Hepatocyte (in vitro differentiated cells): ENCODE measurements around the gene NANOGP8. TPM values are rescaled to one million over a fixed set of nuclear protein-coding genes. Genes with fewer than 3 reads are reported as not detected.

Experiments
- DNase-seq: peaks from one replicate; pipeline ENCODE4 v3.0.0-alpha.2; 2016; ENCODE audit warnings: low spot score
- H2AFZ ChIP-seq: fragments of 200-600 bp; sonication (generic); 2 replicates; pipeline ENCODE4 v1.6.0; 2016; ENCODE audit warnings: antibody characterized with exemption, mild to moderate bottlenecking
- H3K27ac ChIP-seq: fragments of 200-600 bp; sonication (generic); 2 replicates; pipeline ENCODE4 v1.5.1; 2016; ENCODE audit warnings: mild to moderate bottlenecking
- H3K27me3 ChIP-seq: fragments of 200-600 bp; sonication (generic); 2 replicates; pipeline ENCODE4 v1.6.1; 2016
- H3K36me3 ChIP-seq: fragments of 200-600 bp; sonication (generic); replicated peaks from 2 replicates; pipeline ENCODE4 v1.5.1; 2016; ENCODE audit warnings: low read depth; ENCODE audit not compliant: insufficient read depth
- H3K4me1 ChIP-seq: fragments of 200-600 bp; sonication (generic); 2 replicates; pipeline ENCODE4 v1.5.1; 2016; ENCODE audit warnings: mild to moderate bottlenecking, moderate library complexity; ENCODE audit not compliant: insufficient read depth
- H3K4me2 ChIP-seq: fragments of 200-600 bp; sonication (generic); 2 replicates; pipeline ENCODE4 v1.6.0; 2016
- H3K4me3 ChIP-seq: fragments of 200-600 bp; sonication (generic); 2 replicates; pipeline ENCODE4 v1.5.1; 2016; ENCODE audit warnings: mild to moderate bottlenecking
- H3K79me2 ChIP-seq: fragments of 200-600 bp; sonication (generic); 2 replicates; pipeline ENCODE4 v1.6.0; 2017; ENCODE audit warnings: mild to moderate bottlenecking
- H3K9me2 ChIP-seq: fragments of 200-600 bp; sonication (generic); replicated peaks from 2 replicates; pipeline ENCODE4 v1.6.0; 2017; ENCODE audit warnings: mild to moderate bottlenecking; ENCODE audit not compliant: insufficient read depth
- H3K9me3 ChIP-seq: fragments of 200-600 bp; sonication (generic); 2 replicates; pipeline ENCODE4 v1.5.1; 2016; ENCODE audit warnings: low read depth, mild to moderate bottlenecking
- H4K20me1 ChIP-seq: fragments of 200-600 bp; sonication (generic); 2 replicates; pipeline ENCODE4 v1.6.0; 2016; ENCODE audit warnings: mild to moderate bottlenecking; ENCODE audit not compliant: insufficient read depth, poor library complexity, severe bottlenecking
- EZH2 ChIP-seq: fragments of 200-600 bp; sonication (generic); IDR thresholded peaks from 2 replicates; pipeline ENCODE4 v1.6.1; 2016; ENCODE audit warnings: antibody characterized with exemption, mild to moderate bottlenecking, borderline replicate concordance
- EZH2phosphoT487 ChIP-seq: fragments of 200-600 bp; sonication (generic); IDR thresholded peaks from one replicate; pipeline ENCODE4 v1.6.1; 2018; ENCODE audit warnings: antibody characterized with exemption, mild to moderate bottlenecking, low read depth, moderate library complexity; ENCODE audit not compliant: unreplicated experiment, severe bottlenecking
- WGBS: methylation state at CpG from one replicate; pipeline ENCODE4 v1.1.6; 2016; ENCODE audit warnings: low lambda C conversion rate; ENCODE audit errors: missing lambda C conversion rate; 5-methylcytosine and 5-hydroxymethylcytosine counted together
- polyA plus RNA-seq: library from polyadenylated mRNA; unstranded; fragments of >200 nt; fragmentation: Nextera tagmentation; extraction: Ambion mirVana; gene quantifications from 2 replicates; pipeline ENCODE4 v1.2.1, GENCODE V29; 2016
- total RNA-seq: library from RNA; depleted of rRNA; stranded (reverse); fragments of >200 nt; gene quantifications from 2 replicates; pipeline ENCODE4 v1.2.3, GENCODE V29; 2014
- TF ChIP-seq, protein P1 (sequence below): fragments of 200-600 bp; sonication (generic); IDR thresholded peaks from 2 replicates; pipeline ENCODE4 v1.5.1; 2016; ENCODE audit warnings: antibody characterized with exemption, mild to moderate bottlenecking; ENCODE audit not compliant: poor library complexity

Gene NANOGP8
- total and polyA plus RNA-seq, 2 experiments from 2014 or later = 0.59 TPM; not detected in 1

DNA sequence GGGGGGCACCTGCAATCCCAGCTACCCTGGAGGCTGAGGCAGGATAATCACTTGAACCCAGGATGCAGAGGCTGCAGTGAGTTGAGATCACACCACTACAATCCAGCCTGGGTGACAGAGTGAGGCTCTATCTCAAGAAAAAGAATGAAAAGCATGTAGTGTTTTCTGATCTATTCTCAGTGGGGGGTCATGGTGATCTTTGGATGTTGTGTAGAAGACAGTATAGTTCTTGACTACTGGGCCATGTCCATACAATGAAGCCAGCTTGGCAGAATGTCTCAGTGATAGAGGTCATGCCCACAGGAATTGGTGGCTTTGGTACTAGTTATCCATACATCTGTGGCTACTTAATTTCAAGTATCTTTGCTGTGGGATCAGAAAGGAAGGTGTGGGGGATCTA lies 26.8 kb upstream of the NANOGP8 start:
- Histone ChIP-seq H3K9me3 (no peaks in the 10 kb centered on the region), H3K4me2 (no peak overlapping the region), H2AFZ (no peak overlapping the region), H3K4me1 (no peaks in the 10 kb centered on the region), H3K27me3 (no peaks in the 10 kb centered on the region), H3K79me2 (no peaks in the 10 kb centered on the region), H3K27ac (no peak overlapping the region), H3K36me3 (no peaks in the 10 kb centered on the region), H3K9me2 (no peaks in the 10 kb centered on the region), H3K4me3 (no peak overlapping the region), H4K20me1 (no peaks in the 10 kb centered on the region)
- no peak for TF ChIP-seq EZH2
- TF ChIP-seq EZH2phosphoT487 = no peak
- TF ChIP-seq, protein P1, sequence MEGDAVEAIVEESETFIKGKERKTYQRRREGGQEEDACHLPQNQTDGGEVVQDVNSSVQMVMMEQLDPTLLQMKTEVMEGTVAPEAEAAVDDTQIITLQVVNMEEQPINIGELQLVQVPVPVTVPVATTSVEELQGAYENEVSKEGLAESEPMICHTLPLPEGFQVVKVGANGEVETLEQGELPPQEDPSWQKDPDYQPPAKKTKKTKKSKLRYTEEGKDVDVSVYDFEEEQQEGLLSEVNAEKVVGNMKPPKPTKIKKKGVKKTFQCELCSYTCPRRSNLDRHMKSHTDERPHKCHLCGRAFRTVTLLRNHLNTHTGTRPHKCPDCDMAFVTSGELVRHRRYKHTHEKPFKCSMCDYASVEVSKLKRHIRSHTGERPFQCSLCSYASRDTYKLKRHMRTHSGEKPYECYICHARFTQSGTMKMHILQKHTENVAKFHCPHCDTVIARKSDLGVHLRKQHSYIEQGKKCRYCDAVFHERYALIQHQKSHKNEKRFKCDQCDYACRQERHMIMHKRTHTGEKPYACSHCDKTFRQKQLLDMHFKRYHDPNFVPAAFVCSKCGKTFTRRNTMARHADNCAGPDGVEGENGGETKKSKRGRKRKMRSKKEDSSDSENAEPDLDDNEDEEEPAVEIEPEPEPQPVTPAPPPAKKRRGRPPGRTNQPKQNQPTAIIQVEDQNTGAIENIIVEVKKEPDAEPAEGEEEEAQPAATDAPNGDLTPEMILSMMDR = no peak
- no peak for DNase-seq

DNA sequence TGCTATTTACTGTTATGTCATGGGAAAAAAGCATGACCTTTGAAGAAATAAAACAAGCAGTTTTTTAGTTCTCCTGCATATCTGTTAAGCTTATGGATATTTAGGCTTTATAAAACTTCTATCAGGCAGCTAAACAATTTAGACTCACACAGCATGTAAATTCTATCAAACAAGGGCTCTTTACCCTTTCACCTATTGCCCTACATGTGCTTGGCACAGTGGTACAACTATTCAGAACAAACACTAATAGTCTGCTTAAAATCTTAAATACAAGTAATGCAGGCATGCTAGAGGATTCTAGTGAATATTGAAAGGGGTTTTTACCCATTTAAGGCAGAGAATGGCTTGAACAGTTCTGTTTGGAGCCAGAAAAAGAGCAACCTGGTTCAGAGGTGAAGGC lies 23.4 kb upstream of the NANOGP8 start:
- DNase-seq = no peak
- no peaks in the 10 kb centered on the region for H3K79me2 ChIP-seq
- H3K9me2 ChIP-seq = no peaks in the 10 kb centered on the region
- no peak overlapping the region for H2AFZ ChIP-seq
- H3K36me3 ChIP-seq = no peaks in the 10 kb centered on the region
- H4K20me1 ChIP-seq = no peaks in the 10 kb centered on the region
- TF ChIP-seq EZH2phosphoT487 (no peak), EZH2 (no peak)
- TF ChIP-seq, protein P1 = no peak
- H3K4me1 ChIP-seq = no peaks in the 10 kb centered on the region
- no peak overlapping the region for H3K27ac ChIP-seq
- no peak overlapping the region for H3K4me3 ChIP-seq
- H3K9me3 ChIP-seq = no peaks in the 10 kb centered on the region
- no peaks in the 10 kb centered on the region for H3K27me3 ChIP-seq
- no peak overlapping the region for H3K4me2 ChIP-seq

DNA sequence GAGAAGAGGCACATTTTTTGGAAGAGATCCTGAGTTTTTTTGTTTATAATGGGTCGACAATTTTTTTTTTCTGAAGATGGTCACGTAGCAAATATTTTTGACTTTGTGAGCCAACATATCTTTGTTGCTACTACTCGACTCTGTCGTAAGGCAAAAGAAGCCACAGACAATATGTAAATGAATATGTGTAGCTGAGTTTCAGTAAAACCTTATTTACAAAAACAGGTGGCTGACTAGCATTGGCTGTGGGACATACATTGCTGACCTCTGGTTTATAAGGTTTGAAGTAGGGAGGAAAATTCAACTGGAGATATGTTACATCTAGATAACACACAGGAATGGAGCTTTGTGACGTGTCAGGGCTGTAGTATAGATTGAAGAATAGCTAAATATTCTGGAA lies 22.5 kb upstream of the NANOGP8 start:
- Histone ChIP-seq H3K79me2 (no peaks in the 10 kb centered on the region), H4K20me1 (no peaks in the 10 kb centered on the region), H3K9me2 (no peaks in the 10 kb centered on the region), H3K4me2 (no peak overlapping the region), H3K27ac (no peak overlapping the region), H3K4me1 (no peaks in the 10 kb centered on the region), H3K36me3 (no peaks in the 10 kb centered on the region), H3K9me3 (no peaks in the 10 kb centered on the region), H3K27me3 (no peaks in the 10 kb centered on the region), H2AFZ (no peak overlapping the region), H3K4me3 (no peak overlapping the region)
- 92% methylated on average over 5 of the region's 5 CpGs for WGBS
- TF ChIP-seq, protein P1 = no peak
- no peak for TF ChIP-seq EZH2
- TF ChIP-seq EZH2phosphoT487 = no peak
- DNase-seq = no peak

DNA sequence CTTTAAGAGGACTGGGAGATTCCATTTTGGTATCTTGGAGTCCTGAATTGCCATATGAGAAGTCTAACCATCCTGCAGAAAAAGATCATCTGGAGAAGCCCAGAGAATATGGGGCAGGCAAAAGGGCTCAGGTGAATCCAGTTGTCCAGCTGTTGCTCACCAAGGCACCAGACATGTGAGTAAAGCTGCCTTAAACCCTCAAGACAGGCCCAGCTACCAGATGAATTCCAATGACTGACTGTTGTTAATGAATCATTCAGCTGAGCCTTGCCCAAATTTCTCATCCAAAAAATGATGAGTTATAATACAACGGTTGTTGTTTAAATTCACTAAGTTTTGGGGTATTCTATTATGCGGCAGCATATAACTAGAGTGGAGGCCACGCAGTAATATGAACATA lies 22.0 kb upstream of the NANOGP8 start:
- H3K4me1 ChIP-seq = no peaks in the 10 kb centered on the region
- no peak overlapping the region for H3K4me2 ChIP-seq
- H3K79me2 ChIP-seq = no peaks in the 10 kb centered on the region
- H3K36me3 ChIP-seq = no peaks in the 10 kb centered on the region
- H2AFZ ChIP-seq = no peak overlapping the region
- H3K27me3 ChIP-seq = no peaks in the 10 kb centered on the region
- H3K4me3 ChIP-seq = no peak overlapping the region
- no peaks in the 10 kb centered on the region for H3K9me2 ChIP-seq
- DNase-seq = no peak
- WGBS = 97% methylated on average over 3 of the region's 3 CpGs
- TF ChIP-seq EZH2 = no peak
- TF ChIP-seq, protein P1 = no peak
- no peak for TF ChIP-seq EZH2phosphoT487
- no peaks in the 10 kb centered on the region for H3K9me3 ChIP-seq
- H3K27ac ChIP-seq = no peak overlapping the region
- H4K20me1 ChIP-seq = no peaks in the 10 kb centered on the region
